Suprapubic skin (tissue), 4 donors: ENCODE measurements around the gene TBRG4. TPM values are rescaled to one million over a fixed set of nuclear protein-coding genes. Genes with fewer than 3 reads are reported as not detected.
"Not testable (repeated sequence)": the region's sequence is repeated elsewhere in the genome, so short reads cannot be mapped to it uniquely, and the experiment has no call there.

ENCODE experiments used
- DNase-seq, 2 donors: peaks; one replicate each; pipeline ENCODE4 v3.0.0-alpha.2; 2019; ENCODE audit warnings: low spot score in 2 of 2
- H3K27ac ChIP-seq: fragments of 200-600 bp; sonication (generic); one replicate; pipeline ENCODE4 v1.5.1; 2019
- H3K27me3 ChIP-seq: fragments of 200-600 bp; sonication (generic); one replicate; pipeline ENCODE4 v1.5.1; 2019
- H3K36me3 ChIP-seq: fragments of 200-600 bp; sonication (generic); one replicate; pipeline ENCODE4 v1.5.1; 2019
- H3K4me1 ChIP-seq: fragments of 200-600 bp; sonication (generic); one replicate; pipeline ENCODE4 v1.5.1; 2019
- H3K4me3 ChIP-seq: fragments of 200-600 bp; sonication (generic); one replicate; pipeline ENCODE4 v1.5.1; 2019; ENCODE audit warnings: mild to moderate bottlenecking
- H3K9me3 ChIP-seq: fragments of 200-600 bp; sonication (generic); one replicate; pipeline ENCODE4 v1.5.1; 2019
- CTCF ChIP-seq, 2 donors: fragments of 200-600 bp in 1 of 2; fragments of 450-650 bp in 1 of 2; sonication (generic) in 1 of 2; IDR thresholded peaks; one replicate each; pipeline ENCODE4 v1.5.1; 2016 to 2019; ENCODE audit warnings: antibody characterized with exemption in 2 of 2, mild to moderate bottlenecking in 1 of 2, moderate library complexity in 1 of 2
- EP300 ChIP-seq: sonication (generic); formaldehyde crosslinking; IDR thresholded peaks from one replicate; pipeline ENCODE4 v1.6.1; 2017; ENCODE audit warnings: antibody characterized with exemption
- POLR2A ChIP-seq, 2 donors: fragments of 450-650 bp; IDR thresholded peaks; one replicate each; pipeline ENCODE4 v1.6.1; 2017; ENCODE audit warnings: antibody characterized with exemption in 2 of 2, mild to moderate bottlenecking in 2 of 2, moderate library complexity in 2 of 2
- POLR2AphosphoS5 ChIP-seq, 3 donors: sonication (generic); formaldehyde crosslinking; IDR thresholded peaks; one replicate each; pipeline ENCODE4 v1.6.1; 2017; ENCODE audit warnings: antibody characterized with exemption in 3 of 3
- WGBS: methylation state at CpG from one replicate; pipeline ENCODE4 v1.1.5; 2018; 5-methylcytosine and 5-hydroxymethylcytosine counted together
- total RNA-seq, 4 donors: library from RNA; depleted of rRNA; stranded (reverse); fragments of >200 nt; gene quantifications; one replicate each; pipeline ENCODE4 v1.1.0, GENCODE V29; 2016

TBRG4 gene
- total RNA-seq, 4 donors from 2014 or later = 49.9 to 82.8 (median 68.9) TPM

DNA sequence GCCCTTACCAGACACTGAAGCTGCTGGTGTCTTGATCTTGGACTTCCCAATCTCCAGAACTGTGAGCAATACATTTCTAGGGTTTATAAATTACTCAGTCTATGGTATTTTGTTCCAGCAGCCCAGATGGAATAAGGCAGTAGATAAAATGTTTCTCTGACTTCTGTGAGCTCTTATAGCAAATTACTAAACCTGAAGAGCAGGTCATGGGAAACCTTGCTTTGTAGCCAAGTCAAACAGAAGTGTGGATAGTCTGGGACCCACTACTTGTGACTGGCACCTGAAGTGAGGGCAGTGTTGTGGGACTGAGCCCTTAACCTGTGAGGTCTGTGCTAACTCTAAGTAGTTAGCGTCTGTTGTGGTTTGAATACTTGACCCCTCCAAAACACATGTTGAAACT is 4.6 kb upstream of the TBRG4 start:
- Histone ChIP-seq H3K4me3 (no peak overlapping the region), H3K9me3 (no peaks in the 10 kb centered on the region), H3K27me3 (peaks cover 5% of the 10 kb centered on the region), H3K36me3 (no peaks in the 10 kb centered on the region), H3K4me1 (peaks cover 6% of the 10 kb centered on the region), H3K27ac (no peak overlapping the region)
- DNase-seq = no peak
- TF ChIP-seq EP300 (no peak), POLR2A (IDR thresholded peaks at IDR 0.05) (no peak), CTCF (IDR thresholded peaks at IDR 0.05) (no peak), POLR2AphosphoS5 (IDR thresholded peaks at IDR 0.05) (no peak)
- no CpG with 5 or more reads among the region's 1 CpG for WGBS

GRCh38 chr7:45114926-45115325 is 3.4 kb upstream of the TBRG4 start:
- DNase-seq = no peak
- TF ChIP-seq CTCF (IDR thresholded peaks at IDR 0.05) (no peak), EP300 (no peak), POLR2AphosphoS5 (IDR thresholded peaks at IDR 0.05) (no peak), POLR2A (IDR thresholded peaks at IDR 0.05) (no peak)

GRCh38 chr7:45114257-45114656 is 2.8 kb upstream of the TBRG4 start:
- not testable (repeated sequence) for H3K9me3 ChIP-seq, H3K4me3 ChIP-seq, H3K27me3 ChIP-seq, H3K27ac ChIP-seq, DNase-seq, H3K36me3 ChIP-seq
- peaks cover 21% of the 10 kb centered on the region for H3K4me1 ChIP-seq
- WGBS = 72% methylated on average over 1 of the region's 1 CpG

More at GRCh38 chr7:45114926-45115325, 3.4 kb upstream of the TBRG4 start:
- Histone ChIP-seq H3K9me3 (no peaks in the 10 kb centered on the region), H3K4me1 (peaks cover 18% of the 10 kb centered on the region), H3K36me3 (no peaks in the 10 kb centered on the region), H3K27ac (no peak overlapping the region), H3K27me3 (peaks cover 5% of the 10 kb centered on the region), H3K4me3 (no peak overlapping the region)

- WGBS = 93% methylated on average over 1 of the region's 1 CpG
- no peak overlapping the region for H3K27ac ChIP-seq
Observed at GRCh38 chr7:45112648-45113047, 1.2 kb upstream of the TBRG4 start.

GRCh38 chr7:45108863-45109262 is 2.6 kb downstream of the TBRG4 start:
- Histone ChIP-seq H3K4me1 (peaks cover 38% of the 10 kb centered on the region), H3K27ac (no peak overlapping the region), H3K4me3 (no peak overlapping the region), H3K36me3 (peaks cover 53% of the 10 kb centered on the region), H3K27me3 (no peaks in the 10 kb centered on the region), H3K9me3 (no peaks in the 10 kb centered on the region)
- no peak for TF ChIP-seq CTCF (IDR thresholded peaks at IDR 0.05)
- TF ChIP-seq EP300 = no peak
- TF ChIP-seq POLR2AphosphoS5 (IDR thresholded peaks at IDR 0.05) = no peak
- no peak for TF ChIP-seq POLR2A (IDR thresholded peaks at IDR 0.05)
- DNase-seq = no peak
- 92% methylated on average over 8 of the region's 8 CpGs for WGBS

More at GRCh38 chr7:45112648-45113047, 1.2 kb upstream of the TBRG4 start:
- Histone ChIP-seq H3K9me3 (no peaks in the 10 kb centered on the region), H3K27me3 (peaks cover 5% of the 10 kb centered on the region), H3K4me1 (peaks cover 32% of the 10 kb centered on the region), H3K36me3 (peaks cover 16% of the 10 kb centered on the region), H3K4me3 (no peak overlapping the region)
- no peak for DNase-seq
- no peak for TF ChIP-seq CTCF (IDR thresholded peaks at IDR 0.05)

GRCh38 chr7:45107356-45107755 is 4.1 kb downstream of the TBRG4 start:
- no peak for TF ChIP-seq EP300
- no peak for TF ChIP-seq POLR2AphosphoS5 (IDR thresholded peaks at IDR 0.05)
- TF ChIP-seq CTCF (IDR thresholded peaks at IDR 0.05) = no peak
- no peak for TF ChIP-seq POLR2A (IDR thresholded peaks at IDR 0.05)
- Histone ChIP-seq H3K27ac (no peak overlapping the region), H3K36me3 (peaks cover 68% of the 10 kb centered on the region), H3K4me1 (peaks cover 35% of the 10 kb centered on the region), H3K9me3 (no peaks in the 10 kb centered on the region), H3K4me3 (no peak overlapping the region), H3K27me3 (no peaks in the 10 kb centered on the region)
- WGBS = 68% methylated on average over 3 of the region's 3 CpGs
- DNase-seq = no peak
